OCI-LY1 (cell line): ENCODE results near the gene BEAN1.

ENCODE experiments used
- H2AFZ ChIP-seq: fragments of 200-600 bp; sonication (generic), shearing (Covaris generic); 2 replicates; pipeline ENCODE4 v1.6.0; 2014; ENCODE audit warnings: antibody characterized with exemption, mild to moderate bottlenecking, low read length
- H3F3A ChIP-seq: fragments of 200-600 bp; sonication (generic), shearing (Covaris generic); 2 replicates; pipeline ENCODE4 v1.6.0; 2014; ENCODE audit warnings: mild to moderate bottlenecking, antibody characterized with exemption, low read length, moderate library complexity; ENCODE audit not compliant: insufficient read depth
- H3K27ac ChIP-seq: fragments of 200-600 bp; sonication (generic); 2 replicates; pipeline ENCODE4 v1.5.1; 2014; ENCODE audit warnings: low read length, mixed run types, mild to moderate bottlenecking, low read depth; ENCODE audit not compliant: poor library complexity, severe bottlenecking
- H3K27me3 ChIP-seq: fragments of 200-600 bp; sonication (generic); 2 replicates; pipeline ENCODE4 v1.6.0; 2014; ENCODE audit warnings: antibody characterized with exemption, mild to moderate bottlenecking, low read length, moderate library complexity; ENCODE audit not compliant: insufficient read depth
- H3K36me3 ChIP-seq: fragments of 200-600 bp; sonication (generic); 2 replicates; pipeline ENCODE4 v1.6.1; 2014; ENCODE audit warnings: mild to moderate bottlenecking, antibody characterized with exemption, low read length, moderate library complexity, mixed read lengths; ENCODE audit not compliant: insufficient read depth
- H3K4me1 ChIP-seq: fragments of 200-600 bp; sonication (generic); 2 replicates; pipeline ENCODE4 v1.5.1; 2014; ENCODE audit warnings: mild to moderate bottlenecking, low read length, moderate library complexity; ENCODE audit not compliant: insufficient read depth, severe bottlenecking
- H3K4me2 ChIP-seq: fragments of 200-600 bp; sonication (generic), shearing (Covaris generic); 2 replicates; pipeline ENCODE4 v1.6.1; 2014; ENCODE audit warnings: low read length
- H3K4me3 ChIP-seq: fragments of 200-600 bp; sonication (generic); 2 replicates; pipeline ENCODE4 v1.5.1; 2014; ENCODE audit warnings: low read length, low read depth, mild to moderate bottlenecking, mixed read lengths; ENCODE audit not compliant: poor library complexity, severe bottlenecking
- H3K79me2 ChIP-seq: fragments of 200-600 bp; shearing (Covaris generic); 2 replicates; pipeline ENCODE4 v1.6.1; 2016; ENCODE audit warnings: mixed run types, low read length, mixed read lengths; ENCODE audit not compliant: insufficient read depth
- H3K9ac ChIP-seq: fragments of 200-600 bp; sonication (generic), shearing (Covaris generic); 2 replicates; pipeline ENCODE4 v1.6.1; 2014; ENCODE audit warnings: mild to moderate bottlenecking, low read length, mixed read lengths
- H3K9me2 ChIP-seq: fragments of 200-600 bp; sonication (generic), shearing (Covaris generic); 2 replicates; pipeline ENCODE4 v1.6.1; 2014; ENCODE audit warnings: low read depth, mild to moderate bottlenecking, low read length, mixed read lengths
- H3K9me3 ChIP-seq: fragments of 200-600 bp; shearing (Covaris generic); 2 replicates; pipeline ENCODE4 v1.6.1; 2014; ENCODE audit warnings: low read length, mixed read lengths
- H4K20me1 ChIP-seq: fragments of 200-600 bp; sonication (generic), shearing (Covaris generic); 2 replicates; pipeline ENCODE4 v1.6.0; 2016; ENCODE audit warnings: mild to moderate bottlenecking, low read length; ENCODE audit not compliant: insufficient read depth
- EZH2 ChIP-seq: fragments of 200-600 bp; sonication (generic), shearing (Covaris generic); IDR thresholded peaks from 2 replicates; pipeline ENCODE4 v1.8.0; 2017; ENCODE audit warnings: borderline replicate concordance, mixed run types, mild to moderate bottlenecking, antibody characterized with exemption, low read length, moderate library complexity, mixed read lengths
- TF ChIP-seq, protein P1 (sequence below): fragments of 200-600 bp; sonication (generic), shearing (Covaris generic); IDR thresholded peaks from 2 replicates; pipeline ENCODE4 v1.5.1; 2017; ENCODE audit warnings: mild to moderate bottlenecking, antibody characterized with exemption, low read length, moderate library complexity, mixed read lengths

BEAN1 gene

GRCh38 chr16:66418165-66418962 lies 8.7 kb upstream of the BEAN1 start:
- H3K4me1 ChIP-seq = no peaks in the 10 kb centered on the region
- no peak overlapping the region for H3K4me2 ChIP-seq
- peaks cover 9% of the 10 kb centered on the region; the same call in 1 of the 2 replicates for H3K27me3 ChIP-seq
- H4K20me1 ChIP-seq = no peaks in the 10 kb centered on the region
- H3K27ac ChIP-seq = no peak overlapping the region
- H3F3A ChIP-seq = no peaks in the 10 kb centered on the region
- no peak overlapping the region for H3K9ac ChIP-seq
- H2AFZ ChIP-seq = no peak overlapping the region
- H3K79me2 ChIP-seq = no peaks in the 10 kb centered on the region
- no peak overlapping the region for H3K4me3 ChIP-seq
- no peaks in the 10 kb centered on the region for H3K9me2 ChIP-seq
- peaks cover 7% of the 10 kb centered on the region; the same call in 1 of the 2 replicates for H3K9me3 ChIP-seq
- peaks cover 3% of the 10 kb centered on the region; the same call in 1 of the 2 replicates for H3K36me3 ChIP-seq
- no peak for TF ChIP-seq EZH2
- TF ChIP-seq, protein P1, sequence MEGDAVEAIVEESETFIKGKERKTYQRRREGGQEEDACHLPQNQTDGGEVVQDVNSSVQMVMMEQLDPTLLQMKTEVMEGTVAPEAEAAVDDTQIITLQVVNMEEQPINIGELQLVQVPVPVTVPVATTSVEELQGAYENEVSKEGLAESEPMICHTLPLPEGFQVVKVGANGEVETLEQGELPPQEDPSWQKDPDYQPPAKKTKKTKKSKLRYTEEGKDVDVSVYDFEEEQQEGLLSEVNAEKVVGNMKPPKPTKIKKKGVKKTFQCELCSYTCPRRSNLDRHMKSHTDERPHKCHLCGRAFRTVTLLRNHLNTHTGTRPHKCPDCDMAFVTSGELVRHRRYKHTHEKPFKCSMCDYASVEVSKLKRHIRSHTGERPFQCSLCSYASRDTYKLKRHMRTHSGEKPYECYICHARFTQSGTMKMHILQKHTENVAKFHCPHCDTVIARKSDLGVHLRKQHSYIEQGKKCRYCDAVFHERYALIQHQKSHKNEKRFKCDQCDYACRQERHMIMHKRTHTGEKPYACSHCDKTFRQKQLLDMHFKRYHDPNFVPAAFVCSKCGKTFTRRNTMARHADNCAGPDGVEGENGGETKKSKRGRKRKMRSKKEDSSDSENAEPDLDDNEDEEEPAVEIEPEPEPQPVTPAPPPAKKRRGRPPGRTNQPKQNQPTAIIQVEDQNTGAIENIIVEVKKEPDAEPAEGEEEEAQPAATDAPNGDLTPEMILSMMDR = no peak

DNA sequence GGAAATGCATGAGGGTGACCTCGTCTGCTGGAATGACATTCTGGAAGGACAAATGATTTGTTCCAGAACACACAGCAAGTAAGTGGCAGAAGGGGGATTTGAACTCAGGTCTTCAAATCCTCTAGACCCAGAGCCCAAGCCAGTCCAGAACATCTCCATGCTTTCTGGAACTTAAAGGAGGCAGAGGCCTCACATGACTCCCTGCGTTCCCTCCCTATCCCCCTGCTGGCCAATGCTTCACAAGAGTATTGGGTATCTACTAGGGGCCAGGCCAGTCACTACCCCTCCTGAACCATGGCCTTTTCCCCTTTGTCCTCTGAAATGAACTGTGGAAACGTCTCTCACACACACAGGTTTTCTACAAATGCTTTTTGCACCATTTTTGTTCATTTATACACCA lies 7.6 kb upstream of the BEAN1 start:
- Histone ChIP-seq H3K9me3 (peaks cover 7% of the 10 kb centered on the region; the same call in 1 of the 2 replicates), H3K9ac (no peak overlapping the region), H3K27ac (no peak overlapping the region), H3K79me2 (no peaks in the 10 kb centered on the region), H3K27me3 (peaks cover 7% of the 10 kb centered on the region; the same call in 1 of the 2 replicates), H3K4me2 (no peak overlapping the region), H3K9me2 (no peaks in the 10 kb centered on the region), H3K36me3 (peaks cover 3% of the 10 kb centered on the region; the same call in 1 of the 2 replicates), H3F3A (no peaks in the 10 kb centered on the region), H3K4me3 (no peak overlapping the region), H4K20me1 (no peaks in the 10 kb centered on the region), H2AFZ (no peak overlapping the region), H3K4me1 (no peaks in the 10 kb centered on the region)
- TF ChIP-seq EZH2 = no peak
- TF ChIP-seq, protein P1 = no peak

GRCh38 chr16:66420396-66420795 lies 6.7 kb upstream of the BEAN1 start:
- no peak overlapping the region for H3K27ac ChIP-seq
- no peak overlapping the region for H3K4me2 ChIP-seq
- peaks cover 3% of the 10 kb centered on the region; the same call in 1 of the 2 replicates for H3K36me3 ChIP-seq
- peaks cover 7% of the 10 kb centered on the region; the same call in 1 of the 2 replicates for H3K9me3 ChIP-seq
- H3K9ac ChIP-seq = no peak overlapping the region
- no peaks in the 10 kb centered on the region for H3K79me2 ChIP-seq
- no peak overlapping the region for H2AFZ ChIP-seq
- TF ChIP-seq, protein P1 = no peak
- no peak for TF ChIP-seq EZH2
- no peaks in the 10 kb centered on the region for H3K9me2 ChIP-seq
- H3F3A ChIP-seq = no peaks in the 10 kb centered on the region
- no peak overlapping the region for H3K4me3 ChIP-seq
- peaks cover 7% of the 10 kb centered on the region; the same call in 1 of the 2 replicates for H3K27me3 ChIP-seq
- H4K20me1 ChIP-seq = no peaks in the 10 kb centered on the region
- H3K4me1 ChIP-seq = no peaks in the 10 kb centered on the region
